Suppressor macrophage (primary cell): ENCODE measurements around the gene C1orf226.
A peak's percentile ranks its signal among the peaks of the same experiment; 100 is the strongest.

Source experiments
- DNase-seq, 4 experiments: peaks; one replicate each; pipeline ENCODE4 v3.0.0-alpha.2; 2020 to 2022

C1orf226 gene

GRCh38 chr1:162366149-162366548 is 15.4 kb upstream of the C1orf226 start:
- peak in 1 of 4 experiments; percentile 14 for DNase-seq

GRCh38 chr1:162366671-162367070 is 14.9 kb upstream of the C1orf226 start:
- no peak for DNase-seq

- no peak for DNase-seq
These were observed 14.5 kb upstream of the C1orf226 start for GRCh38 chr1:162367073-162367472.

- DNase-seq = no peak
These were observed 13.8 kb upstream of the C1orf226 start for GRCh38 chr1:162367772-162368171.

GRCh38 chr1:162368451-162368850 is 13.1 kb upstream of the C1orf226 start:
- no peak for DNase-seq

- DNase-seq = no peak
These were observed 12.0 kb upstream of the C1orf226 start for GRCh38 chr1:162369571-162369970.

GRCh38 chr1:162370161-162370560 is 11.4 kb upstream of the C1orf226 start:
- DNase-seq = no peak

GRCh38 chr1:162370721-162371120 is 10.8 kb upstream of the C1orf226 start:
- no peak for DNase-seq

- DNase-seq = no peak
These were observed 9.9 kb upstream of the C1orf226 start for GRCh38 chr1:162371611-162372010.

- DNase-seq = no peak
These were observed 9.1 kb upstream of the C1orf226 start for GRCh38 chr1:162372159-162373071.

- no peak for DNase-seq
These were observed 8.5 kb upstream of the C1orf226 start for GRCh38 chr1:162373072-162373427.

- no peak for DNase-seq
These were observed 7.8 kb upstream of the C1orf226 start for GRCh38 chr1:162373541-162374260.

GRCh38 chr1:162374406-162374805 is 7.1 kb upstream of the C1orf226 start:
- DNase-seq = no peak

- no peak for DNase-seq
These were observed 6.1 kb upstream of the C1orf226 start for GRCh38 chr1:162375463-162375862.

GRCh38 chr1:162376691-162377090 is 4.8 kb upstream of the C1orf226 start, which contains the start of gene SPATA46:
SPATA46 (minus strand) TSS chr1:162376854; CDS start chr1:162376790, 64 bp downstream.
- DNase-seq = no peak

- no peak for DNase-seq
These were observed 1.3 kb upstream of the C1orf226 start for GRCh38 chr1:162380061-162380846.

GRCh38 chr1:162381941-162382750 is 618 bp downstream of the C1orf226 start:
- DNase-seq = no peak

- DNase-seq = no peak
These were observed 1.6 kb downstream of the C1orf226 start for GRCh38 chr1:162383091-162383490.

- no peak for DNase-seq
These were observed 2.0 kb downstream of the C1orf226 start for GRCh38 chr1:162383516-162383915.

GRCh38 chr1:162384116-162384515 is 2.6 kb downstream of the C1orf226 start:
- no peak for DNase-seq

GRCh38 chr1:162384601-162385279 is 3.2 kb downstream of the C1orf226 start:
- DNase-seq = no peak

GRCh38 chr1:162385280-162385623 is 3.7 kb downstream of the C1orf226 start:
- DNase-seq = no peak
